Measurements from ENCODE around the gene ATP6V0B. TPM values are rescaled to one million over a fixed set of nuclear protein-coding genes. Genes with fewer than 3 reads are reported as not detected.

ATP6V0B gene
- total and polyA plus RNA-seq, 11 donors = 71.4 to 235 (median 93.2) TPM

- Histone ChIP-seq H3K27ac (peak within 1 kb of the TSS in 11 of 12 donors; percentile 27 to 80 (median 52)), H3K9me3 (no peaks in the 10 kb centered on the region), H3K4me3 (peak within 1 kb of the TSS; percentile 58 to 96 (median 66)), H3K27me3 (no peaks in the 10 kb centered on the region), H3K36me3 (no peaks in the 10 kb centered on the region), H3K4me1 (peaks cover 0 to 24% (median 10%) of the 10 kb centered on the region in 12 donors)
- DNase-seq (peak; percentile 84 to 90 (median 85)), ATAC-seq (peak; percentile 84 to 90 (median 89))
- TF ChIP-seq CTCF (IDR thresholded peaks at IDR 0.05) (peak in 1 of 12 donors; percentile 29), POLR2A (IDR thresholded peaks at IDR 0.05) (peak in 1 of 2 donors; percentile 34)
- intact Hi-C loops (cut with DNase I) = no loop called here
- 1% methylated on average over 42 to 66 of the region's 66 CpGs for WGBS, 4 donors
Observed at GRCh38 chr1:43991476-43992231, 16.9 kb downstream of the ATP6V0B start, which contains the start of gene CCDC24. CCDC24 (plus strand) TSS chr1:43991599; CDS start chr1:43991879, 280 bp downstream.

- intact Hi-C loops (cut with DNase I) = no loop called here
- H3K9me3 ChIP-seq = no peaks in the 10 kb centered on the region
- TF ChIP-seq CTCF (IDR thresholded peaks at IDR 0.05) (no peak), POLR2A (IDR thresholded peaks at IDR 0.05) (no peak)
- H3K27me3 ChIP-seq = no peaks in the 10 kb centered on the region
- peaks cover 0 to 27% (median 13%) of the 10 kb centered on the region in 12 donors for H3K4me1 ChIP-seq
- no peak for ATAC-seq
- no peak for DNase-seq
- peak overlapping the region; percentile 58 to 96 (median 66) for H3K4me3 ChIP-seq
- peak overlapping the region in 3 of 12 donors; percentile 52 to 79 (median 57) for H3K27ac ChIP-seq
- no peaks in the 10 kb centered on the region for H3K36me3 ChIP-seq
- WGBS, 4 donors = 44 to 62% (median 56%) methylated on average over 11 of the region's 11 CpGs
Observed at GRCh38 chr1:43992232-43992995, 17.7 kb downstream of the ATP6V0B start.

- TF ChIP-seq CTCF (IDR thresholded peaks at IDR 0.05) (no peak), POLR2A (IDR thresholded peaks at IDR 0.05) (no peak)
- no peak for ATAC-seq
- Histone ChIP-seq H3K27me3 (no peaks in the 10 kb centered on the region), H3K4me1 (peaks cover 0 to 27% (median 13%) of the 10 kb centered on the region in 12 donors), H3K36me3 (no peaks in the 10 kb centered on the region), H3K4me3 (no peak overlapping the region), H3K9me3 (no peaks in the 10 kb centered on the region), H3K27ac (no peak overlapping the region)
- DNase-seq = no peak
- WGBS, 4 donors = 91 to 94% (median 91%) methylated on average over 9 of the region's 9 CpGs
- intact Hi-C loops (cut with DNase I) = no loop called here
Observed at GRCh38 chr1:43993206-43993914, 18.6 kb downstream of the ATP6V0B start.

All from heart left ventricle (tissue), 16 donors.